Vagina (tissue), 2 donors: ENCODE results near the gene NPIPB8.

Experiments
- CTCF ChIP-seq, 3 experiments: fragments of 450-650 bp in 2 of 3; fragments of 200-600 bp in 1 of 3; sonication (generic) in 1 of 3; IDR thresholded peaks; one replicate each; pipeline ENCODE4 v1.5.1; 2017 to 2019; ENCODE audit warnings: antibody characterized with exemption in 3 of 3, mild to moderate bottlenecking in 2 of 3, moderate library complexity in 2 of 3
- POLR2A ChIP-seq, 2 donors: fragments of 450-650 bp; IDR thresholded peaks; one replicate each; pipeline ENCODE4 v1.6.1; 2017; ENCODE audit warnings: antibody characterized with exemption in 2 of 2, mild to moderate bottlenecking in 2 of 2, moderate library complexity in 2 of 2

- TF ChIP-seq POLR2A (IDR thresholded peaks at IDR 0.05) = no peak
- TF ChIP-seq CTCF (IDR thresholded peaks at IDR 0.05) = no peak
These were observed 46.5 kb upstream of the NPIPB8 start for GRCh38 chr16:28591355-28591754.
